ES-I3 (cell line): ENCODE data around the gene NAV1.

Experiments
- H3K36me3 ChIP-seq: 2 replicates; pipeline ENCODE4 v1.6.1; 2013; ENCODE audit warnings: mild to moderate bottlenecking, low read length, control low read depth, moderate library complexity; ENCODE audit not compliant: insufficient read depth
- H3K4me1 ChIP-seq: 2 replicates; pipeline ENCODE4 v1.6.1; 2013; ENCODE audit warnings: mild to moderate bottlenecking, control low read depth, low read length; ENCODE audit not compliant: insufficient read depth
- H3K9ac ChIP-seq: 2 replicates; pipeline ENCODE4 v1.6.1; 2013; ENCODE audit warnings: low read depth, mild to moderate bottlenecking, low read length, moderate library complexity
- H3K9me3 ChIP-seq: 2 replicates; pipeline ENCODE4 v1.6.1; 2013; ENCODE audit warnings: mild to moderate bottlenecking, low read length, moderate library complexity; ENCODE audit not compliant: control insufficient read depth, insufficient read depth

NAV1 gene

GRCh38 chr1:201555593-201555945, 16.6 kb downstream of the NAV1 start:
- peaks cover 12% of the 10 kb centered on the region; the same call in 1 of the 2 replicates for H3K4me1 ChIP-seq
- H3K36me3 ChIP-seq = no peaks in the 10 kb centered on the region
- no peak overlapping the region for H3K9ac ChIP-seq
- no peaks in the 10 kb centered on the region for H3K9me3 ChIP-seq

- Histone ChIP-seq H3K9ac (no peak overlapping the region), H3K36me3 (no peaks in the 10 kb centered on the region), H3K9me3 (no peaks in the 10 kb centered on the region), H3K4me1 (peaks cover 12% of the 10 kb centered on the region; the same call in 1 of the 2 replicates)
Measured at GRCh38 chr1:201556841-201557571, 18.1 kb downstream of the NAV1 start.

GRCh38 chr1:201557572-201557958, 18.6 kb downstream of the NAV1 start:
- H3K9me3 ChIP-seq = no peaks in the 10 kb centered on the region
- no peaks in the 10 kb centered on the region for H3K36me3 ChIP-seq
- H3K9ac ChIP-seq = no peak overlapping the region
- H3K4me1 ChIP-seq = peaks cover 17% of the 10 kb centered on the region; the same call in 1 of the 2 replicates

GRCh38 chr1:201559679-201560162, 20.8 kb downstream of the NAV1 start:
- no peaks in the 10 kb centered on the region for H3K9me3 ChIP-seq
- H3K9ac ChIP-seq = no peak overlapping the region
- H3K36me3 ChIP-seq = no peaks in the 10 kb centered on the region
- H3K4me1 ChIP-seq = peaks cover 21% of the 10 kb centered on the region; the same call in 1 of the 2 replicates

- H3K36me3 ChIP-seq = no peaks in the 10 kb centered on the region
- no peaks in the 10 kb centered on the region for H3K9me3 ChIP-seq
- H3K9ac ChIP-seq = no peak overlapping the region
- peaks cover 21% of the 10 kb centered on the region; the same call in 1 of the 2 replicates for H3K4me1 ChIP-seq
Measured at GRCh38 chr1:201560328-201561194, 21.6 kb downstream of the NAV1 start.

GRCh38 chr1:201561195-201561564, 22.3 kb downstream of the NAV1 start:
- Histone ChIP-seq H3K4me1 (peaks cover 21% of the 10 kb centered on the region; the same call in 1 of the 2 replicates), H3K36me3 (no peaks in the 10 kb centered on the region), H3K9ac (no peak overlapping the region), H3K9me3 (no peaks in the 10 kb centered on the region)

- Histone ChIP-seq H3K36me3 (no peaks in the 10 kb centered on the region), H3K9me3 (no peaks in the 10 kb centered on the region), H3K9ac (no peak overlapping the region), H3K4me1 (peaks cover 19% of the 10 kb centered on the region; the same call in 1 of the 2 replicates)
Measured at GRCh38 chr1:201561601-201562000, 22.7 kb downstream of the NAV1 start.

- no peaks in the 10 kb centered on the region for H3K36me3 ChIP-seq
- peaks cover 12% of the 10 kb centered on the region; the same call in 1 of the 2 replicates for H3K4me1 ChIP-seq
- no peak overlapping the region for H3K9ac ChIP-seq
Measured at GRCh38 chr1:201562257-201562656, 23.3 kb downstream of the NAV1 start.

GRCh38 chr1:201562659-201563405, 23.9 kb downstream of the NAV1 start:
- Histone ChIP-seq H3K9me3 (no peaks in the 10 kb centered on the region), H3K4me1 (peaks cover 12% of the 10 kb centered on the region; the same call in 1 of the 2 replicates), H3K36me3 (no peaks in the 10 kb centered on the region), H3K9ac (no peak overlapping the region)

More at GRCh38 chr1:201562257-201562656, 23.3 kb downstream of the NAV1 start:
- H3K9me3 ChIP-seq = no peaks in the 10 kb centered on the region

GRCh38 chr1:201563406-201563780, 24.5 kb downstream of the NAV1 start:
- no peaks in the 10 kb centered on the region for H3K36me3 ChIP-seq
- H3K9ac ChIP-seq = no peak overlapping the region
- H3K4me1 ChIP-seq = peaks cover 12% of the 10 kb centered on the region; the same call in 1 of the 2 replicates
- H3K9me3 ChIP-seq = no peaks in the 10 kb centered on the region

GRCh38 chr1:201563941-201564340, 25.0 kb downstream of the NAV1 start:
- H3K9ac ChIP-seq = no peak overlapping the region
- peaks cover 15% of the 10 kb centered on the region; the same call in 1 of the 2 replicates for H3K4me1 ChIP-seq
- no peaks in the 10 kb centered on the region for H3K36me3 ChIP-seq
- H3K9me3 ChIP-seq = no peaks in the 10 kb centered on the region

GRCh38 chr1:201565024-201565730, 26.2 kb downstream of the NAV1 start:
- H3K36me3 ChIP-seq = no peaks in the 10 kb centered on the region
- peaks cover 13% of the 10 kb centered on the region; the same call in 1 of the 2 replicates for H3K4me1 ChIP-seq
- no peak overlapping the region for H3K9ac ChIP-seq
- H3K9me3 ChIP-seq = no peaks in the 10 kb centered on the region

GRCh38 chr1:201565771-201566528, 27.0 kb downstream of the NAV1 start:
- H3K4me1 ChIP-seq = peaks cover 13% of the 10 kb centered on the region; the same call in 1 of the 2 replicates
- no peak overlapping the region for H3K9ac ChIP-seq
- H3K36me3 ChIP-seq = no peaks in the 10 kb centered on the region
- H3K9me3 ChIP-seq = no peaks in the 10 kb centered on the region
